ENCODE measurements around the gene ETHE1.

The ETHE1 gene

DNA sequence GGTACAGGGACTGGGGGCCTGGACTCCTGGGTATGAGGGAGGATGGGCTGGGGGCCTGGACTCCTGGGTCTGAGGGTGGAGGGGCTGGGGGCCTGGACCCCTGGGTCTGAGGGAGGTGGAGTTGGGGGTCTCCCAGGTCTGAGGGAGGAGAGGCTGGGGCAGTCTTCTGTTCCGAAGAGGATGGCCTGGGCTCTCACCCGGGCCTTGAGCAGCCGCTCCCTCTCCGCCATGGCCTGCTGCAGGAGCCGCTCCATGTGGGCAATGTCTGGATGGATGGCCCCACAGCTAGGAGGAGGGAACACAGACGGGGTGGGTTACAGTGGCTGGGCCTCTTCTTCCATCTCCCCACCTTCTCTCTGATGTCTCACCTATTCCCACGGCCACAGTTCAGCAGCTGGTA lies 40.6 kb downstream of the ETHE1 start:
- DNase-seq = no peak

DNA sequence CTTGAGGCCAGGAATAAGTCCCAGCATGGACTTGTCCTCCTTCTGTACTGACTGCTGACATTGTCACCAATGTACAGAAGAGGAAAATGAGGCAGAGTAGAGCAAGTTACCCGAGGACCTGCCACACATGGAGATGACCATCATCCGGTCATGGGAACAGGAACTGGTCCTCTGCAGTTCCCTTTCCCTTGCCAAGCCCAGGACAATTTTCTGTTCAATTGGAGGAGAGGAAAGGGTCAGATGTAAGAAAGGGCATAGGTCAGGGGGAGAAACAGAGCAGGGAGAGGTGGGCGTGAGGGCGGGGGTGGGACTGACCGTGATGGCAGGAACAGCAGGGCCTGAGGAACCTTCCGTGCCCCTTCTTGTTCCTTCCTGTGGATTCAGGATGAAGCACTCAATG lies 41.0 kb downstream of the ETHE1 start:
- DNase-seq = no peak

DNA sequence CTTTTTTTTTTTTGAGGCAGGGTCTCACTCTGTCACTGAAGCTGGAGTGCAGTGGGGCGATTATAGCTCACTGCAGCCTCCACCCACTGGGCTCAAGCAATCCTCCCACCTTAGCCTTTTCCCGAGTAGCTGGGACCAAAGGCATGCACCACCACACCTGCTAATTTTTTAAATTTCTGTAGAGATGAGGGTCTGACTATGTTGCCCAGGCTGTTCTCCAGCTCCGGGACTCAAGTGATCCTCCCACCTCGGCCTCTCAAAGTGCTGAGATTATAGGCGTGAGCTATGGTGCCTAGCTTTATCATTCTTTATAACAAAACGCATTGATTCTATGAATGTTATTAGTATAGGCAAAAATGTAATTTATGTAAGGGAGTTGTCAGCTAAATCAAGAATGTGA lies 43.7 kb downstream of the ETHE1 start:
- no peak for DNase-seq

DNA sequence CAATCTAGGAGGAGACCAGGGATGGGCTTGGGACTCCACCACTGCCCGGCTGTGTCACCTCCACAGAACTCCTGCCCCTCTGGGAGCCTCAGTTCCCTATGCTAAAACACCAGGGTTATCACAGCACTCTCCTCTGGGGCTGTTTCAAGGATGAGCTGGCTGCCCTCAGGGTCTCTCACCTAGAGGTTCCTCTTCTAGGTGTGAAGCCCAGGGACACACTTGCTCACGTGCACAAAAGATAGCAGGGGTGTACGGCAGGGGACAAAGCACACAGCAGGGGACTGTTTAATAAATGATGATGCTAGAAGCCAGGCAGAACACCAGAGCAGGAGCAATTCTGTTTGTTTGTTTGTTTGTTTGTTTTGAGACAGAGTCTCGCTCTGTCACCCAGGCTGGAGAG lies 44.8 kb downstream of the ETHE1 start:
- no peak for DNase-seq

DNA sequence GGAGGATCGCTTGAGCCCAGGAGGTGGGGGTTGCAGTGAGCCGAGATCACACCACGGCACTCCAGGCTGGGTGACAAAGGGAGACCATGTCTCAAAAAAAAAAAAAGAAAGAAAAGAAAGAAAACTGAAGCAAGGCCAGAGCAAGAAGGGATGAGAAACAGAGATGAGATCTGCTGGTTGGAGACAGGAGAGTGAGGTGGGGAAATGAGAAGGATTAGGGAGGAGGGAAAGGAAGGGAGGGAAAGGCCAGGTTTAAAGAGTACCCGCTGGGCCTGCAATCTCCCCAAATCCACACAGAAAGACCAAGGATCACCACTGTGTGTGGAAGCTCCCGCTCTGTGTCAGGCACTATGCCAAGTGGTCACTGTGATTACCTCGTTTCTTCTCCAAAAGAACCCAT lies 45.3 kb downstream of the ETHE1 start:
- DNase-seq = no peak

DNA sequence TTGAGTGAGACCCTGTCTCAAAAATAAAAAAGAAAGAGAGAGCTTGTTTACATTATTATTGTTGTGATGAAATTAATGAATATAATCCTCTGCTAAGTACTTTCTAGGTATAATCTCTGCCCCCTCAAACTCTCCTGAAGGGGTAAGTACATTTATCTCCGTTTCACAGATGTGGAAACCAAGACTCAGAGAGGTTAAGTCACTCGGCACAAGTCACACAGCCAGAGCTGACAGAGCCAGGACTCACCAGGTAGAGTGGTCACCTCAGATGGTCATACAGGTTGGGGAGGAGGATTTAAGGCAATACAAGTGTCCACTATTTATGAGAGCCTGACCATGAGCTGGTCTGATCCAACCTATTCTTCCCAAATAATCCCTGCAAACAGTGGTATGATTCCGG lies 46.4 kb downstream of the ETHE1 start:
- no peak for DNase-seq

DNA sequence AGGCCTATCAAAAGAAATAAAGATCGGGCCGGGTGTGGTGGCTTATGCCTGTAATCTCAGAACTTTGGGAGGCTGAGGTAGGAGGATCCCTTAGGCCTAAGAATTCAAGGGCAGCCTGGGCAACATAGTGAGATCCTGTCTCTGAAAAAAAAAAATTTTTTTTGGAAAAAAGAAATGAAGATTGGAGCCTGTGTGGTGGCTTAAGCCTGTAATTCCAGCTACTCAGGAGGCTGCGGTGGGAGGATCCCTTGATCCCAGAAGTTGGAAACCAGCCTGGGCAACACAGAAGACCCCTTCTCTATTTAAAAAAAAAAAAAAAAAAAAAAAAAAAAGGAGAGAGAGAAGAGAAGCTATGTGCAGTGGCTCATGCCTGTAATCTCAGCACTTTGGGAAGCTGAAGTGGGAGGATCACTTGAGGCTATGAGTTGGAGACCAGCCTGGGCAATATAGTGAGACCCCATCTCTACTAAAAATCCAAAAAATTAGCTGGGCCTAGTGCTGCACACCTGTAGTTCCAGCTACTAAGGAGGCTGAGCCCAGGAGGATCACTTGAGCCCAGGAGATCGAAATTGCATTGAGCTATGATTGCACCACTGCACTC lies 46.9 kb downstream of the ETHE1 start:
- no peak for DNase-seq

DNA sequence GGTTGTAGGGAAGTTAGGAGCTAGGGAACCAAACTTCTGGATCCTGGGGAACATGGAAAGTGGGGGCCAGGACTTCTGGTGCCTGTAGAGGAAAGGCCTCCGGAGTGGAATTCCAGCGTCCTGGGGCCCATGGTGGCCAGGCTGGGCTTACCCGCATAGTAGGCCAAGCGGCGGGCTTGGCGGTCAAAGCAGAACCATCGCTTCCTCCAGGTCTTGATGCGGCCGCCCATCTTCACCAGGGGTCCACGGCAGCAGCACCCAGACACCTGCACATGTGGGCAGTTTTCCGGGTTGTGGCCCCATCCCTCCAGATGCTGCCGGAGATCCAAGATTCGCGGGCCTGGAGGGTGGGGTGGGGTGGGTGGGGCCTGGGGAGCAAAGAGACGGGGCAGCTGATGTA lies 47.8 kb downstream of the ETHE1 start:
- DNase-seq = no peak

DNA sequence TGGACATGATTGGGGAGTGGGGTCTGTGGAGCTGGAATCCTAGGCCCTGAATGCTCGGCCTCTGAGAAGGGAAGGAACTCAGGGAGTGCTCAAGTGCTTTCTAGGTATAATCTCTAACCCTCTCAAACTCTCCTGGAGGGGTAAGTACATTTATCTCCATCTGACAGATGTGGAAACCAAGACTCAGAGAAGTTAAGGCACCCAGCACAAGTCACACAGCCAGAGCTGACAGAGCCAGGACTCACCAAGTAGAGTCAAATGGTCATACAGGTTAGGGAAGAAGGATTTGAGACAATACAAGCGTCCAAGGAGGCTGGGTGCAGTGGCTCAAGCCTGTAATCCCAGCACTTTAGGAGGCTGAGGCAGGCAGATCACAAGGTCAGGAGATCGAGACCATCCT lies 48.7 kb downstream of the ETHE1 start:
- DNase-seq = no peak

DNA sequence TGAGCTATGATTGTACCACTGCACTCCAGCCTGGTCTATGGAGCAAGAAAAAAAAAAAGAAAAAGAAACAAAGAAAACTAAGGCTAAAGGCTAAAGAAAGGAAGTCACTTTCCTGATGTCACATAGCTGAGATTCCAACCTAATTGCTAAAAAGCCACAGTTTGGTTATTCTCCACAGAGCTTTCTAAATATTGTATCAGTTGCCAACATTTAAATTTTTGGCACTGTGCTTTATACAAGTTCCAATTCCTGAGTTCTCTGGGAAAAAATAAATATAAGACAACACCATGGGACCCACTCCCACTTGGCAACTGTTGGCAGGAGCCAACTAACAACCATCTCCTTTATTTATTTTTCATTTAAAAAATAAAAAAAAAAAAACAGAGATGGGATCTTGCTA lies 50.4 kb downstream of the ETHE1 start:
- DNase-seq = no peak

DNA sequence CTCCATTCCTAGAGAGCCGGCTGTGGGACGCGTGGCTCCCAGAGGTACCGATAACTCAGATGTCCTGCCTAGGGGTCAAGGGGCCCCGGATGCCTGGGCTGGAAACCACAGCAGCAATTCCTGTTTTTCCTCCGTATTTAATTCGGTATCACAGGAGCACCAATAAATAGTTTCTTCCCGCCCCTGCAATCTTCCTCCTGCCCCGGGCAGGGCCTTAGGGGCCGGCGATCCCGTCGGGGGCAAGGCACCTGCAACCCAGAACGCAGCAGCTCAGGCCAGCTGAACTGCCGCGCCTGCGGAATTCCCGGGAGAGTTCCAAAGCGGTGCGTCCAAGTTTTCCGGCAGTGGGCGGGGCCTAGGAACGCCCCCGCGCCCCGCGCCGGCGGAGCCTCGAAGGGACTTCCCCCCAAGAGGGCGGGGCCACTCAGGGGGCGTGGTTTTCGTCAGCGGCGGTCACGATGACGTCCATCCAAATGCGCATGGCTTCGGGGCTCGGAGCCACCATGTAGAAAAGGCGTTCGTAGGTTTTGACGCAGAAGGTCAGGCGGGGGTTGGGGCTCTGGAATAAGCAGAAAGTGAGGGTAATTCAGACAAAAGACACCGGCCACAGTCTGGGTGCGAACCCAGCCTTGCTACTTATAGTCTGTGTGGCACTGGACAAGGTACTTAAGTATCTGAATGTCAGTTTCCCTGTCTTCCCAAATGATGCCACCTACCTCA lies 51.9 kb downstream of the ETHE1 start:
- peak; percentile 88 for DNase-seq

DNA sequence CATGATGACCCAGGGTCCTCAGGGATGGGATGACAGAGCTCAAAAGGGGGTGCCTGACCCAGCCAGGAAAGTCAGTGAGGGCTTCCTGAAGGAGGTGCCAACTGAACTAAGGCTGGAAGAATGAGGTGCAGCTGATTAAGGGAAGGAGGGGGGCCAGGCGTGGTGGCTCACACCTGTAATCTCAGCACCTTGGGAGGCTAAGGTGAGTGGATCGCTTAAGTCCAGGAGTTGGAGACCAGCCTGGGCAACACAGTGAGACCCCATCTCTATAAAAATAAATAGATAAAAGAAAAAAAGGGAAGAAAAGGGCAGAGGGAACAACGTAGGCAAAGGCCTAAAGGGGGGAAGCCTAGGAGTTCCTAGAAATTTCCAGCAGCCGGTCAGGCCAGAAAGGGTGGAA lies 52.5 kb downstream of the ETHE1 start:
- DNase-seq = no peak

DNA sequence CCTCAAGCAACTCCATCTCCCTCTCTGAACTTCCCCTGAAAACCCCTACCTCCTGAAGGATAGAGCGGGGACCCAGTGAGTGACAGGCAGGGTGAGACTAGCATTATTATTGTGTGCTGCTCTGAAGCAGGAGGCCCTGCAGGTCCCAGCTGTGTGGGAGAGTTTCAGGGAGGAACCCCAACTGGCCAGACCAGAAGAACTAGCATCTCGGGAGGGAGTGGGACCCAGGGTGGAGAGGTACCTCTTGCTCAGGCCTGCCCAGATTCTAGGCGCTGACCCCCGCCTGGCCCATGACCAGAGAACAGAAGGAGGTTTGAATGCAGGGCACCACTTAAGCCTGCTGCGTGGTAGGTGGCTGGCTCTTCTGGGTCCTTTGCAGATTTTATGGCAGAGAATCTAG lies 55.9 kb downstream of the ETHE1 start:
- DNase-seq = no peak

DNA sequence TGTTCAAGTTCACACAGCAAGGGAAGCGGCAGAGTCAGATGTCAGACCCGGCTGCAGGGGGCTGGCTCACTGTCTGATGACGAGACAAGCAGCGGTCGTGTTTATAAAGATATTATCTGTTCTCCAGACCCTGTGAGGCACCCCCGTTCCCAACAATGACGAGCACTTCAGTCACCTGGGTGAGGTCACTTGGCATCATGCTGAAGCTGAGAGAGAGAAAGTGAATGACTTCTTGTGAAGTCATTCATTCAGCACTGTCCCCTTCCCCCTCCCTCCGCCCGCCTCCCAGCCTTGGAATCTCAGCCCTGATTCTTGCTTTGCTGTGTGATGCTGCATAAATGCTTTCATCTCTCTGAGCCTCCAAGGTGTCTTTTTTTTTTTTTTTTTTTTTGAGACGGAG lies 56.7 kb downstream of the ETHE1 start:
- DNase-seq = no peak

DNA sequence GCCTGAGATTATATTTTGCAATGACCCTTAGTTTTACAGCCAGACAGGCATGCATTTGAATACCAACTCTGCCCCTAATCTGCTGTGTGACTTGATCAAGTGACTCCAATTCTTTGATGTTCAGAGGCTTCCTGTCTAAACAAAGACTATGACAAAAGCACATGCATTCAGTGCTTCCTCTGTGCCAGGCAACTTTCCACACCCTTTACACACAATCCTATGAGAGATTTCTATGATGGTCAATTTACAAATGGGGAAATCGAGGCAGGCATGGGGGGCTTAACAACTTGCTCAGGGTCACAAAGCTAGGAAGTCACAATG lies 57.9 kb downstream of the ETHE1 start:
- DNase-seq = no peak

DNA sequence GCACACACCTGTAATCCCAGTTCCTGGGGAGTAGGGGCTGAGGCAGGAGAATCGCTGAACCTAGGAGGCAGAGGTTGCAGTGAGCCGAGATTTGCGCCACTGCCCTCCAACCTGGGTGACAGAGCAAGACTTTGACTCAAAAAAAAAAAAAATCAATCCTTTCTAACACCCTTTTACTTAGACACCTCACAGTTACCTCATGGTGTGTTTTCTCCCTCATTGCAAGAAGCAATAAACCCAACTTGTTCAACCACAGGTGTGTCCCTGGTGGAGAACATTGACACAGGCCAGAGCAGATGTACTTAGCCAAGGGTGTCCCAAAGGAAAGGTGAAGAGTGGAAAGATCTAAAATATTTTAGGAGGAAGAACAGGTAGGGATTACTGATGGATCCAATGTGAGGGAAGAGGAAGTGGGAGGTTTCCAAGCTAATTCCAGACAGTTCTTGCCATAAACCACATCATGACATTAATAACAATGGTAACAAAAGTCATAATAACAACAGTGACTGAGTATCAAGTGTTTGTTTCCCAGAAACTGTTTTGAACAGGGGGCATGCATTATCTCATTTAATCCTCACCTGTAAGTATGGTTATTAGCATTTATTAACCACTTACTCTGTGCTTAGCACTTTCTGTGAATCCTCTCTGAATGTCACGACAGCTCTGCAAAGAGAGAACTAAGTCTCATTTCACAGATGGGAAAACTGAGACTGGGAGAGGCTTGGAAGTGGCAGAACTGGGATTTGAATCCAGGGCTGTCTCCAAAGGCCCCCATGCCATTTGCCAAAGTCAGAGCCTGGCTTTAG lies 58.4 kb downstream of the ETHE1 start:
- DNase-seq = no peak

DNA sequence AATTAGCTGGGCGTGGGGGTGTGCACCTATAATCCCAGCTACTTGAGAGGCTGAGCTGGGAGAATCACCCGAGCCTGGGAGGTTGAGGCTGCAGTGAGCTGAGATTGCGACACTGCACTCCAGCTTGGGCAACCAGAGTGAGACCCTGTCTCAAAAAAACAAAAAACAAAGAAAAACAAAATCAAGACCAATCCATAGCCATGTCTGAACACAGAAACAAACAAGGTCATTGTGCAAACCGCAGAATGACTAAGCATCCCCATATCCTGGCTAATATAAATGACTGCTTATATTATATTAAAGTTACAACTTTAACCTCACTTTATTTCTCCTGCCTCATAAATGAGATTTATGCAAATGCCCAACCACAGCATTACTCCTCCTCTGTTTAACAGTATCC lies 59.3 kb downstream of the ETHE1 start:
- DNase-seq = no peak

DNA sequence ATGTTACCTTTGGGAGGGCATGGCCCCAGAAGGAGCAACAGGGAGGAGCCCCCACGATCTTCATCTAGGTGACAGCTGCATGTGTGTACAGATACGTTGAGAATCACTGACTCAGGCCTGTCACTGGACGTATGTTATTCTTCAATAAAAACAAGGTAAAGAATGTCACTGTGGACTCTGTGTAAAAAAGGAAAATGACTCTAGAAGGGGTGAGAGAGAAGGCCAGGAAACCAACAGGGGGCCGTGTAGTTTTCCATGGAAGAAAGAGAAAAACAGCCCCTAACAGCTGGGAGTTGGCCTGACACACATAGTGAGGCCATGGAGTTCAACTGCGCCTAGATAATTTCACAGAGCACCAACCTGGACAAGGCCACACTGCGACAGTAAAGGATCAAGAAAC lies 59.7 kb downstream of the ETHE1 start:
- DNase-seq = no peak

DNA sequence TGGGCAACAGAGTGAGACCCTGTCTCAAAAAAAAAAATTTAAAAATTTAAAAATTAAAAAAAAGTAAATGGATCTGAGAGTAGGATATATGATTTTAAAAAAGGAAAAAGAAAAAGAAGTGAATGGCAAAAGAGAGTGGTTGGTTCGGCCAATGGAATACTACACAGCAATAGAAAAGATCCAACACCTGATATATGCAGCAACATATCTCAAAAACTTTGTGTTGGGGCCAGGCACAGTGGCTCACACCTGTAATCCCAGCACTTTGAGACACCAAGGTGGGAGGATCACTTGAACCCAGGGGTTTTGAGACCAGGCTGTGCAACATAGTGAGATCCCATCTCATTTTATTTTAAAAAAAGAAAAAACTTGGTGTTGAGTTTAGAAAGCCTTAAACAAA lies 60.2 kb downstream of the ETHE1 start:
- no peak for DNase-seq

DNA sequence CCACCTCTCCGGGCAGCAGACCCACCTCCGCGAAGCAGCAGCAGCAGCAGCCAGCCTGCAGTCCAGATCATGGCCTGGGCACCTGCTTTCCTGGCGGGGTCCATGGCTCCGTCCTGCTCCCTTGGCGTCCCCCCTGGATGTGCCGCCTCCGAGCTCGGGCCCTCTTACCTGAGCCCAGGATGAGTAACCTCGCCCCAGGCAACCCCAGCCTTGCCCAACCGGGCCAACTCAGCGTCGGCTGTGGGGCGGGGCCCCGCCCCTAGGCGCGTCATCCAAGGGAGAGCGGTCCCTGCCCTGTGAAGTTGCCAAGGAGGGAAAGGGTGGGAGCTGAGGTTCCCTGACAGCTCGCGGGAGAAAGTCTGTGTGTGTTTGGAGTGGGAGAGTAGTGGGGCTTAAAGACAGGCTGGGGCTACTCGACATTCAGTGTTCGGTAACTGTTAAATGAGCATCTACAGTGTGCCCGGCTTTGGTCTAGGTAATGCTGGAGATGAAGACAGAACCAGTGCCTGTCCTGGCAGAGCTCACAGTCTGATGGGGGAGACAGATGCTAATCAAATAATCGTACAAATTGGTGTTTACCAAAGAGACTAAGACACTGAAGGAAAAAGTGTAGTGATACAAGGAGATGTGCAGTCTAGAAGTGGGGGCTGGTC lies 61.4 kb downstream of the ETHE1 start, which contains the start of gene LYPD3:
LYPD3 (minus strand) TSS at position 141 of the 653 bp plus-strand sequence; CDS start at position 104, 37 bp downstream.
- no peak for DNase-seq

DNA sequence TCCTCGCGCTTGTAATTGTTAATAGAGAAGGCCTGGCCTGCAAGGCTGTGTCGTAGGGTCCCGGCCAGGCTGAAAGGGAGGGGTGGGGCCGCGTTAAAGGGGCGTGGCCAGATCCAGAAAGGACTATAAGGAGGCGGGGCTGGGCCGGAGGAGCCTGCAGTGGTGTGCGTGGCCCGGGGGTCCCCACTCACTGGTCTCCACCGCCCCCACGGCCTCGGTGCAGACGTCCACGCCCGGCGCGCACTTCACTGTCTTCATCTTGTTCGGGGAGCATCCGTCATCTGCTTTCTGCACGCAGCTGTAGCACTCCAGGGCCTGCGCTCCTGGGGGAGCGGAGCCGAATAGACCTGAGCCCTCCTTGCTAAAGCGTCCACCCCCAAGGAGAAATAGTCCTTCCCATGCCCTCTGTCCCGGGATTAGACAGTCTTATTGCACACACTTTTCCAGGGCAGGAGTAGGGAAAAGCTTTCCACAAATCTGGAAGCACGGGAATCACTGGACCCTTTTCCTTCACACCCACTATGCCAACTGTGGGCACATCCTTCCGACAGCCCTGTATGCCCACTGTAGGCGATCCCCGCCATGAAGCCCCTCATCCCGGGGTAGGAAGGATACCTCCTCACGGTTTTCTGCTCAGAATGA lies 62.7 kb downstream of the ETHE1 start:
- no peak for DNase-seq

DNA sequence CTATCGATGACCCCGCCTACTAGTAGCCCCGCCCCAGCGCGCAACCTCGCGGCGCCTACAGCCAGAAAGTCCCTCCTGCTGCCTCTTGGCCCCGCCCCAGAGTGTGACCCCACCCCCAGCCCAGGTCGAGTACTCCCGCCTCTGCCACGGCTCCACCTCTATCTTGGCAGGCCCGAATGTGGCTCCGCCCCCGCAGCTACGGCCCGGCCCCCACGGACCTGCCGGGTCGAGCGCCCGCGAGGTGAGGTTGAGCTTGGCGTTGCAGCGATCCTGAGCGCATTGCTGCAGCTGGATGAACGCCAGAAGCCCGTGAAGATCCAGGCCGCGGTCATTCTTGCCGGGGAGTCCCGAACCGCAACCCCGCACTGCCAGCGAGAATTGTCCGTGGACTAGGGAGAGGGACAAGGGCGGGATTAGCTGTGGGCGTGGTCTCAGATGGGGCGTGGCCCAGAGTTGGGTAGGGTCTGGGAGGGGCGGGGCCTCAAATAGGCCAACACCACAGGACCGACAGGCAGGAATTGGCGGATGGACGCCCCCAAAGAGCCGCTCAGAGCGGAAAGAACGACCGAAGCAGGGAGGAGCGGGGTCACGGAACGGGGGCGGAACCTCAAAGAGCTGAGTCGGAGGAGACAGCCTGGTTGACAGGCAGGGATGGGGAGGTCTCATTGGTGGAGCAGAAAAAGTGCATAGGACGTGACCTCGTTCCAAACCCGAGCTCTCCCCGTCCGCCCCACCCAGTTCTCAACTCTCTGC lies 63.4 kb downstream of the ETHE1 start:
- peak; percentile 92 for DNase-seq
